Ramos (cell line): Measurements from ENCODE around the gene ASPSCR1.

Source experiments
- in situ Hi-C: fragments of 300-500 bp; cut with MboI; formaldehyde crosslinking; loops from one replicate; pipeline ENCODE4 v1.14.3; 2022; ENCODE audit warnings: low sequenced_read_pairs; ENCODE audit not compliant: unreplicated experiment

Gene ASPSCR1

DNA sequence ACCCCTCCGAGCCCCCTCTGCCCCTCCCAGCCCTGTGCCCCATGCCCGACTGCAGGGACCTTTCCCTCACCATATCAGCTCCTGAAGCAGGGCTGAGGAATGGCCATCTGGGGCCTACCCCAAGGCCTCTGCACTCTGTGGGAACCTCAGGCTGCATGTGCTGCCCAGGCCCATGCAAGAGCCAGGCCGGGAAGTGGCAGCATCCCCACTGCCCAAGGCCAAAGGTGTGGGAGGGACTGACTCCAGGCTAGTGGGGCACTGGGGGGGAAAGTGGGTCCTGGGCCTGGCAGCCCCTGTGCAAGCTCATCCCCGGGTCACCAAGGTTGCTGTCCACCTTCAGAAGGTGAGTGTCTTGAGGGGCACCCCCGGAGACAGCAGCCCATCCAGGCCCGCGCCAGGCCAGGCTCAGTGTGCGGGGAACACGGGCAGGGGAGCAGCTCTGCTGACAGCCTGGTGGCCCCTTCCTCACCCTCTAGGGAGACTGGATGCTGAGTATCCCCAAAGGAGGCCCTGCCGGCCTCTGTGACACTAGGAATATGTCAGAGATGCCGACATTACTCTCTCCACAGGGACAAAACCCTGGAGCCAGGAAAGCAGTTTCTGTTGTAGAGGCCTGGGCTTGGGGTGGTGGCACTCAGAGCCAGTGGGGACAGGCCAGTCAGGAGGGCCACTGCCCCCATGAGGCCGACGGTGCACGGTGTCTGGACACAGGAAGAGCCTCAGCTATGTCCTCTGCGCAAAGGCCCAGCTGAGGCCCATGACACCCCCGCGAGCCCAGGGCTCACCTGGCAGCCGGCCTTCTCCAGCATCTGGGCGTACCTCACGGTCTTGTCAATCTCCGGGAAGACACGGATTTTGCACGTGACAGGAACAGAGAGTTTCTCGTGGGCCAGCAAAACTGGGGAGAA, 84.9 kb downstream of the ASPSCR1 start:
- in situ Hi-C loops = no loop called here

DNA sequence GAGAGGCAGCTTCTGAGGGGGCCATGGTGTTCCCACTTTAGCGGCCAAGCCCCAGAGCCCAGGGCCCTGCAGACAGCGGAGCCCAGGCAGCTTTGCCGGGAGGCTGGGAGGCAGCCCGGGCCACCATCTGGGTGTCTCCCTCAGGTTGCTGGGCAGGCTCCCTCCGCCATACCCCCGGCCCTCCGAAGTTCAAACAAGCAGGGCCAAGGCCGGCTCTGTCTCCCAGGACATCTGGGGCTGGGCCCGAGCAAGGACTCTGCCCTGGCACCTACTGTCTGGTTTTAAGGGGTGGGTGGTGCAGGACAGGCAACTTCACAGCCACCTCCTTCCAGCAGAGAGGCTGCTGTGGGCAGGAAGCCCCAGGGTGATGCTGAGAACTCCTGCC, 85.5 kb downstream of the ASPSCR1 start:
- in situ Hi-C loops = no loop called here

DNA sequence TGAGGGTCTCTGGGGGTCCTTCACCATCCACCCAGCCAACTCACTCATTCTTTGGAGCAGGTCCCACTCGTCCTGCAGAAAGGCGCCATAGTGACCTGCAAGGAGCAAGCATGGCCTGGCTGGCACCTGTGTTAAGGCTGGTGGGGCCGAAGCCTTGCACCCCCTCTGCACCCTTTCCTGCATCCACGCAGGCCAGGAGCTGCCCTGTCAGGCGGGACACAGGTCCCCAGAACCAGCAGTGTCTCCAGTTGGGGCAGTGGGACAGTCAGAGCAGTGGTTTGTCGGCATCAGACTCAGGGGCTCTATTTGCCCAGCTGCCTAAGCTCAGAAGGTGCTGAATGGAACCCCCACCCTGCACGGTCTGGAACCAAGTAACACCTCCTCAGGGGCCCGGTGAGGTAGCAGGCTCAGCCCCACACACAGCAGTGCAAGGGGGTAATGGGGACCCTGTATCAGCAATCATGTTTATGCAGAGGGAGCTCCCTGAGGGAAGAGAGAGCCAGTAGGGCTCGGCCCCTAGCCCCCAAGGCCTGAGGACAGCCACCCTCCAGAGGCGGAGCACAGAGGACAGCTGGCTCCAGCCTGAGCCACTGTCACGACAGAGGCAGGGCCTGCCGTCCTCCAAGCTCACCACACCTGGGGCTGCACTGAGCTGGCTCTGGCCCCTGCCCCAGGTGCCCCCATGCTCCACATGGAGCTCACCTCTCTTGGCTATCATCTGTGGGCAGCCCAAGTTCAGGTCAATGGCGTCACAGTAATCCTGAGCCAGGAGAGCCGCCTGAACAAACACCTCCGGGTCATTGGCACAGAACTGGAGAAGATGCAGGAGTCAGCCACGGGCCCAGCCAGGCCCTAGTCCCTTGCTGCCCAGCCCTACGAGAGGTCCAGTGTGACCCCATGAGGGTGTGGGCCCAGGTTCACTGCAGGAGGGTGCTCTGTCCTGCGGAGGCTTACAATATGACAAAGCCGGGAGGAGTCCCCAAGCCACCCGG, 86.3 kb downstream of the ASPSCR1 start:
- in situ Hi-C loops = no loop called here

GRCh38 chr17:82064433-82065192, 87.2 kb downstream of the ASPSCR1 start:
- in situ Hi-C loops = no loop called here

- in situ Hi-C loops = no loop called here
Observed at GRCh38 chr17:82065193-82065637, 87.8 kb downstream of the ASPSCR1 start.

DNA sequence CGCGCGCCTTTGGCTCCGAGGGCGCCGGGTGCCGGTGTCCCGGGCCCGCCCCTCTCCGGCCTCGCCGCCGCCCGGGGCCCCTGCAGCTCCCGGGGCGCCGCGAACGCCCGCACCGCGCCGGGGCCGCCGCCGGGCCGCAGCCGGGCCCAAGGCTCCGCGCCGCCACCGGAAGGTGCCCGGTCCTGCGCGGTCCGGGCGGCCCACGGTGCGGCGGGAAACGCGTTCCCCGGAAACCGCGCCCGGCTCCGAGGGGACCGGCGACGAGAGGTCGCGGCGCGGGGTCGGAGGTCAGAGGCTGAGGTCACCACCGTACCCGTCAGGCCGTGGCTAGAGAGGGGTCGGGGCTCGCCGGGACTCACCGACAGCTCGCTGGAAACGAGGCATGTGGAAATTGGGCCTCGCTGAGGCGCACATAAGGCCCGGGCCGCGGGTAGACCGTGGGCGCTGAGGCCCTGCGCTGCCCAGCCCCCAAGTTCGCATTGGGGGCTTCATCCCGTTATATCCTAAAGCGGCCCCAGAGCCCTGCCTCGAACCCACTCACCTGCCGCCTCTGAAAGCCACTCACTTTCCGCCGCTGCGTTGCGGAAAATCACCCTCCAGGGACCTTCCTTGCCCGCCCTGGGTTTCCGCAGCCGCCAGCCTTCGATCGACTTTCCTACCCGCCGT, 88.3 kb downstream of the ASPSCR1 start, which contains the start of gene DUS1L:
TSS of gene DUS1L (minus strand) at position 167 of the 666 bp plus-strand sequence. CDS start 745 bp downstream, outside the sequence.
- in situ Hi-C loops = no loop called here
